LNCaP clone FGC (cell line): ENCODE data around the gene ACP7.
"Not testable (repeated sequence)": the region's sequence is repeated elsewhere in the genome, so short reads cannot be mapped to it uniquely, and the experiment has no call there.

Experiments used
- DNase-seq: peaks from one replicate; pipeline ENCODE4 v3.0.0-alpha.2; 2011; ENCODE audit warnings: low read depth
- H3K4me3 ChIP-seq: 2 replicates; pipeline ENCODE4 v1.5.1; 2011; ENCODE audit warnings: mild to moderate bottlenecking, low read depth, low read length, control low read depth
- TF ChIP-seq, protein P1 (sequence below): IDR thresholded peaks from 2 replicates; pipeline ENCODE4 v1.5.1; 2012; ENCODE audit warnings: mild to moderate bottlenecking; ENCODE audit not compliant: control insufficient read depth, insufficient read depth; ENCODE audit errors: extremely low read depth

The ACP7 gene

DNA sequence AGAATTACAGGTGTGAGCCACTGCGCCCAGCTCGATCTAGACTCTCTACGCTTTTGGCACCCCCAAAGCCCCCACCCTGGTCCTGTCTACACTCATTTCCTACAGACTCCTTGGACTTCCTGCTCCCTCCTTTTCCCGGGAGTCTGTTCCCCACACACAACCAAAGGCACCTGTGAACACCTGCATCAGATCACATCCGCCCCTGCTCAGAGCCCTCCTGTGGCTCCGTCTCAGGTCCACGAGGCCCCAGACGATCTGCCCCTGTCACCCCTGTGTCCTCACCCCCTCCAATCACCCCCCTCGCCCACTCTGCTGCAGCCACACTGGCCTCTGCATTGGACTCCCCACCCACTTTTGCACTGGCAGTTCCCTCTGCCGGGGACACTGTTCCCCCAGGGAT lies 29.0 kb downstream of the ACP7 start:
- DNase-seq, result no peak
- no peak overlapping the region for H3K4me3 ChIP-seq
- TF ChIP-seq, protein P1, sequence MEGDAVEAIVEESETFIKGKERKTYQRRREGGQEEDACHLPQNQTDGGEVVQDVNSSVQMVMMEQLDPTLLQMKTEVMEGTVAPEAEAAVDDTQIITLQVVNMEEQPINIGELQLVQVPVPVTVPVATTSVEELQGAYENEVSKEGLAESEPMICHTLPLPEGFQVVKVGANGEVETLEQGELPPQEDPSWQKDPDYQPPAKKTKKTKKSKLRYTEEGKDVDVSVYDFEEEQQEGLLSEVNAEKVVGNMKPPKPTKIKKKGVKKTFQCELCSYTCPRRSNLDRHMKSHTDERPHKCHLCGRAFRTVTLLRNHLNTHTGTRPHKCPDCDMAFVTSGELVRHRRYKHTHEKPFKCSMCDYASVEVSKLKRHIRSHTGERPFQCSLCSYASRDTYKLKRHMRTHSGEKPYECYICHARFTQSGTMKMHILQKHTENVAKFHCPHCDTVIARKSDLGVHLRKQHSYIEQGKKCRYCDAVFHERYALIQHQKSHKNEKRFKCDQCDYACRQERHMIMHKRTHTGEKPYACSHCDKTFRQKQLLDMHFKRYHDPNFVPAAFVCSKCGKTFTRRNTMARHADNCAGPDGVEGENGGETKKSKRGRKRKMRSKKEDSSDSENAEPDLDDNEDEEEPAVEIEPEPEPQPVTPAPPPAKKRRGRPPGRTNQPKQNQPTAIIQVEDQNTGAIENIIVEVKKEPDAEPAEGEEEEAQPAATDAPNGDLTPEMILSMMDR, result no peak

DNA sequence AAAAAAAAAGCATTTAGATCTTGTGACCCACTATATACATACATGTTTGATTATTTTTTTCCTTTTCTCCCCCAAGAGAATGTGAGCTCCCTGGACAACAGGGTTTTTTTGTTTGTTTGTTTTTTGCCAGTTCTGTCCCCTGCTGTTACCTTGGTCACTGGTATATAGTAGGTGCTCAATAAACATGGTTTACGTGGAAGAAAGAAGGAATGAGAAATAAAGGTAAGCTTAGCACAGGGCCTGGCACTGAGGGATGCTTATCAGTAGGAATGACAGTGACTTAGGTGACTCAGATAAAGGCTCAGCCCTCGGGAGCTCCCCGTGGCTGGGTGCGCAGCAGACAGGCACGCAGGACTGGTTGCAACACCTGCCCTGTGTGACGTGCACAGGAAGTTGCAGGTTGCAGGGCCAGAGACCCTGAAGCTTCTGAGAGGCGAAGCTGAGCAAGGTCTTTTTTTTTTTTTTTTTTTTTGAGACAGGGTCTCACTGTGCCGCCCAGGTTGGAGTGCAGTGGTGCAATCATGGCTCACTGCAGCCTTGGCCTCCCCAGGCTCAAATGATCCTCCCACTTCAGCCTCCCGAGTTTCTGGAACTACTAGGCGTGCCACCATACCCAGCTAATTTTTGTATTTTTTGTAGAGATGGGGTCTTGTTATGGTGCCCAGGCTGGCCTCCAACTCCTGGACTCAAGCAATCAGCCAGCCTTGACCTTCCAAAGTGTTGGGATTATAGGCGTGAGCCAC lies 31.1 kb downstream of the ACP7 start:
- no peak for DNase-seq
- TF ChIP-seq, protein P1, result no peak
- no peak overlapping the region for H3K4me3 ChIP-seq

DNA sequence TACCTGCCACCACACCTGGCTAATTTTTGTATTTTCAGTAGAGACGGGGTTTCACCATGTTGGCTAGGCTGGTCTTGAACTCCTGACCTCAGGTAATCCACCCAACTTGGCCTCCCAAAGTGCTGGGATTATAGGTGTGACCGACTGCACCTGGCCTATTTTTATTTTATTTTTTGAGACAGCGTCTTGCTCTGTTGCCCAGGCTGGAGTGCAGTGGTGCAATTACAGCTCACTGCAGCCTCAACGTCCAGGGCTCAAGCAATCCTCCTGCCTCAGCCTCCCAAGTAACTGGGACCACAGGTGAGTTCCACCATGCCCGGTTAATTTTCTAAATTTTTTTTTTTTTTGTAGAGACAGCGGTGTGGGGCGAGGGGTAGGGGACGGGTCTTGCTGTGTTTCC lies 32.9 kb downstream of the ACP7 start:
- not testable (repeated sequence) for DNase-seq, H3K4me3 ChIP-seq

DNA sequence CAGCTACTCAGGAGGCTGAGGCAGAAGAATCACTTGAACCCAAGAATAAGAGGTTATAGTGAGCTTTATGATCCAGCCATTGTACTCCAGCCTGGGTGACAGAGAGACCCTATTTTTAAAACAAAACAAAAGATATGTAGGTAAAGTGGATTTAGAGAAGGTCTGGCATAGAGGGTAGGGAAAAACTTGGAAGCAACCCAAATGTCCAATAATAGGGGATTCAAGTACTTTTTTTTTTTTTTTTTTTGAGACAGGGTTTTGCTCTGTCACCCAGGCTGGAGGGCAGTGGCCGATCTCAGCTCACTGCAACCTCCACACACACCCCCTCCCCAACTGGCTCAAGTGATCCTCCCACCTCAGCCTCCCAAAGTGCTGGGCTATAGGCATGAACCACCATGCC lies 35.7 kb downstream of the ACP7 start:
- no peak overlapping the region for H3K4me3 ChIP-seq
- DNase-seq, result no peak
- TF ChIP-seq, protein P1, result no peak

DNA sequence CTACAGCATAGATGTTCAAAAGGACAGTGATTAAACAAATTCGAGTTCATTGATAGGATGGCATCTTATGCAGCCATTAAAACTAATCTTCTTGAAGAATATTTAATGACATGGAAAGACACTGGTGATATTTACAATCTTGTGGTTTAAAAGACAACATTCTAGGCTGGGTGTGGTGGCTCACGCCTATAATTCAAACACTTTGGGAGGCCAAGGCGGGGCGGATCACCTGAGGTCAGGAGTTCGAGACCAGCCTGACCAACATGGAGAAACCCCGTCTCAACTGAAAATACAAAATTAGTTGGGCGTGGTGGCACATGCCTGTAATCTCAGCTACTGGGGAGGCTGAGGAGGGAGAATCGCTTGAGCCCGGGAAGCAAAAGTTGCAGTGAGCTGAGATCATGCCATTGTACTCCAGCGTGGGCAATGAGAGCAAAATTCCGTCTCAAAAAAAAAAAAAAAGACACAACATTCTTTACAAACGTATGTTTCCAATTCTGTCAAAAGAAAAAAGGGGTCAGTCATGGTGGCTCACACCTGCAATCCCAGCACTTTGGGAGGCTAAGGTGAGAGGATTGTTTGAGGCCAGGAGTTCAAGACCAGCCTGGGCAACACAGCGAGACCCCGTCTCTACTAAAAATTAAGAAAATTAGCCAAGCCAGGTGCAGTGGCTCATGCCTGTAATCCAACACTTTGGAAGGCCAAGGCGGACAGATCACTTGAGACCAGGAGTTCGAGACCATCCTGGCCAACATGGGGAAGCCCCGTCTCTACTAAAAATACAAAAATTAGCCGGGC lies 39.0 kb downstream of the ACP7 start:
- TF ChIP-seq, protein P1, result no peak
- no peak overlapping the region for H3K4me3 ChIP-seq
- no peak for DNase-seq

DNA sequence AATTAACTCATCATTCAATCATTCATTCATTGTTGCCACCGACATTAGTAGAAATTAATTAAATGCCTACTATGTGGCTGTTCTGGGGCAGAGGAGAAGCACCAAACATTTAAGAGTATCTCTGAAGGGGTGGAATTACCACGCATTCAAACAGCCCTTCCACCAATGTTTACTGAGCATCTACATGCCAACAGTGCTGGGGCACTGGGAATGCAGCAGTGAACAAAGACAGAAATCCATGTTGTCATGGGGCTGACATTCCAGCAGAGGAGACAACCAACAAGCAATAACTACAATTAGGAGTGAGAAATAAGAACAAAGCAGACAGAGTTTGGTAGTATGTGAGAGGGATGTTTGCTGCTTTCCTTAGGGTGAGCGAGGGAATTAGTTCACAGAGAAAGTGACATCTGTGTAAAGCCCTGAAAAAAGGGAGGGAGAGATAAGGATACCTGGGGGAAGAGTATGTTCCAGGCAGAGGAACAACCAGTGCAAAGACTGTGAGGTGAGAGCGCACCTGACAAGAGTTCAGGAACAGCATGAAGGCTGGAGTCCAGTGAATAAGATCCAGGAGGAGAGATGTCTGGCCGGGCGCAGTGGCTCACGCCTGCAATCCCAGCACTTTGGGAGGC lies 40.1 kb downstream of the ACP7 start:
- H3K4me3 ChIP-seq, result no peak overlapping the region
- DNase-seq, result no peak
- TF ChIP-seq, protein P1, result no peak

DNA sequence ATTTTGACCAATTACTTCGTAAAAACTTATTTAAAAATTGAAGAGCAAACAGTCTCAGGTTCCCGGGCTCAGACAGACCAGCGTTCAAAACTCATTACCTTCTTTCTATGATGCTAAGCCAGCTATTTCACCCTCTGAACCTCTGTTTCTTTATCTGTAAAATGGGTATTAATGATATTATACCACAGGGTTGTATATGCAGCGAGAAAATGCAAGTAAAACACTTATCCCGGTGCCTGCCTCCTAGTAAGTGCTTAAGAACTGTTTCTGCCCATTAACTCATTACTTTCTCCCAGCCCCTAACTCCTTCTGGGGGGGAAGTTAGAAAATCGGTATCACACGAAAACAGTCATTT lies 41.0 kb downstream of the ACP7 start:
- H3K4me3 ChIP-seq, result peak overlapping the region; percentile 98
- TF ChIP-seq, protein P1, result no peak
- DNase-seq, result no peak
